HG02623 (cell line): ENCODE measurements around the gene OPRM1.
"Not testable (repeated sequence)": the region's sequence is repeated elsewhere in the genome, so short reads cannot be mapped to it uniquely, and the experiment has no call there.

ENCODE experiments used
- ATAC-seq: cut with Tn5 transposase; IDR thresholded peaks from one replicate; pipeline ENCODE4 v1.9.1; 2021; ENCODE audit warnings: moderate library complexity; ENCODE audit not compliant: unreplicated experiment

The OPRM1 gene

DNA sequence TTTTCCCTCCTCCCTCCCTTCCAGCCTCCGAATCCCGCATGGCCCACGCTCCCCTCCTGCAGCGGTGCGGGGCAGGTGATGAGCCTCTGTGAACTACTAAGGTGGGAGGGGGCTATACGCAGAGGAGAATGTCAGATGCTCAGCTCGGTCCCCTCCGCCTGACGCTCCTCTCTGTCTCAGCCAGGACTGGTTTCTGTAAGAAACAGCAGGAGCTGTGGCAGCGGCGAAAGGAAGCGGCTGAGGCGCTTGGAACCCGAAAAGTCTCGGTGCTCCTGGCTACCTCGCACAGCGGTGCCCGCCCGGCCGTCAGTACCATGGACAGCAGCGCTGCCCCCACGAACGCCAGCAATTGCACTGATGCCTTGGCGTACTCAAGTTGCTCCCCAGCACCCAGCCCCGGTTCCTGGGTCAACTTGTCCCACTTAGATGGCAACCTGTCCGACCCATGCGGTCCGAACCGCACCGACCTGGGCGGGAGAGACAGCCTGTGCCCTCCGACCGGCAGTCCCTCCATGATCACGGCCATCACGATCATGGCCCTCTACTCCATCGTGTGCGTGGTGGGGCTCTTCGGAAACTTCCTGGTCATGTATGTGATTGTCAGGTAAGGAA, at the start of gene OPRM1:
TSS of gene OPRM1 (plus strand) at position 10 of the 612 bp plus-strand sequence. CDS start at position 315, 305 bp downstream.
- ATAC-seq: no peak

GRCh38 chr6:153989989-153990388, 49.1 kb upstream of the OPRM1 start:
- ATAC-seq: no peak

- no peak for ATAC-seq
These were observed 45.0 kb upstream of the OPRM1 start for GRCh38 chr6:153994004-153994403.

- no peak for ATAC-seq
These were observed 44.2 kb upstream of the OPRM1 start for GRCh38 chr6:153994811-153995210.

GRCh38 chr6:153997221-153997620, 41.8 kb upstream of the OPRM1 start:
- ATAC-seq: no peak

DNA sequence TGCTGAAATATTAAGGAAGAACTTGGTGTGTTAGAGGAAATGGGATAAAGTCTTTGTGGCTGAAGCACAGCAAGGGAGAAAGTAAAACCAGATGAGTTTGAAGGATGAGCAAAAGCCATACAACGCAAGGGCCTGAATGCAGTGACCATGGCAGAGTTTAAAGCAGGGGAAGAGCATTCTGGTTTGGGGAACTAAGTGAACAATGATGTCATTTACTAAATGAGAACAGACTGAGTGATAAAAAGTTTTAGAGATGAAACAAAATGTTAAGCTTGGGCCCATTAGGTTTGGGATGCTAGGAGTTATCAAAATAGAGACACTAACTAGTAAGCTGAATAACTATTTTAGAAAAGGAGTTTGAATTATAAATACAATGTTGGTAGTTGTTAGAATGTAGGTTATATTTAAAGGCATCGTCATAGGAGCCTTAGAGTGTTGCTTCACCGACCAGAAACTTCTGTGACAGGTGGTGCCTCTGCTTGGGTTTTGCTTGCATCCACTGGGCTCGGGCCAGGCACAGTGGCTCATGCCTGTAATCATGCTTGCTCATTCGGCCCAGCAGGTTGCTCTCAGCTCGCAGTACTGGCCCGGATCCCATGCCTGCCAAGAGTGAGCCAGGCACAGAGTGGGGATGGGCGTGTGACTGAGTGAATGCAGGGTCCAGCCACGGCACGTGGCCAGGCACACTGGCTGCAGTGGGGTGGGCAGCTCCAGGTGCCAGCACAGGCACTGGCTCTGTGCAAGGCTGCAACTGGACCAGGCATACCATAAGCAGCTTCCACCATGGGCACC, 37.4 kb upstream of the OPRM1 start:
- ATAC-seq: no peak

DNA sequence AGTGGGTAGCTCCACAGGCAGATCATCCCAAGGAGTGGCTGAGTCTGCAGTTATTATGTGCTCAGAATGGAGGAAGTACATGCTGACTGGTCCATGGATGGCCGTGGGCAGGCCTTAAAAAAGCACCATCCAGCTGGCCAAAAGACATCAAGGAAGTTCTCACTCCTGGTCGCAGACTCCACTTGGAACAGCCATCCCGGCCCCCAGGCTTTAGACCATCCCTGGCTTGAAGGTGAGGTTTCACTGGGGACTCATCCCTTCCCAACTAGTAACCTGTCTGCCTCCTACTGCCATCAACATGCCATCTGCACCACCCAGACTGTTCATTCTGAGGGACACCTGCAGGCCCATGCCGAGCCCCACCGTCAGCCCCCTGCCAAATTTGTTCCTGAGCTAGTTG, 36.1 kb upstream of the OPRM1 start:
- ATAC-seq: no peak

GRCh38 chr6:154010371-154010770, 28.7 kb upstream of the OPRM1 start:
- no peak for ATAC-seq

DNA sequence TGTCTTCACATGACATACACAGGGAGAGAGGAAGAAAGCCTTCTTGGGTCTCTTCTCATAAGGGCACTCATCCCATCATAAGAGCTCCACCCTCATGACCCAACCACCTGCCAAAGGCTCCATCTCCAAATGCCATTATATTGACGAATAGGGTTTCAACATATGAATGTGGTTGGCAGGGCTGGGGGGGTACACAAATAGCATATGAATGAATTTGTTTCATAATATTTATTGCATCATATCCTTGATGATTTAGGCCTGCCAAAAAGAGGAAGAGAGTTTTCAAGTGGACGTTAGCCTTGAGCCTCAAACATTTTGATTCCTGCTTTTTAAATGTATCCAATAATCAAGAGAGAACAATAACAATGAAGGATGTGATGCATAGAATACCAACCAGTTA, 26.2 kb upstream of the OPRM1 start:
- no peak for ATAC-seq

- ATAC-seq: no peak
These were observed 21.3 kb upstream of the OPRM1 start for GRCh38 chr6:154017786-154018185.

DNA sequence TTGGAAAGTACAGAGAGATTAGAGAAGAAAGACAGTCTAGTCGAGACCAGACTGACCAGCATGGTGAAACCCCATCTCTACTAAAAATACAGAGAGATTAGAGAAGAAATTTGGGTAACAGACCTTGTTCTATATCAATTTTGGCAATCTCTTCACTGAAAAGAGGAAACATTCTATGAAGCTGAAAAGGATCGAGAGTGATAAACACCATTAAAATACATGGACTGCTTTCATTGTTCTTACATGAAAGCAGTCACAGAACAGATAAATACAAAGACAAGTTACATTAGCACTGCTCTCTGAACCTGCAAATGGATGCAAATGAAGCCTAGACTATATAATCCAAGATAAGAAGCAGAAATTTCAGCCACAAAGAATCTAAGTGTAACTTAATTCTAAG, 8.4 kb upstream of the OPRM1 start:
- no peak for ATAC-seq

DNA sequence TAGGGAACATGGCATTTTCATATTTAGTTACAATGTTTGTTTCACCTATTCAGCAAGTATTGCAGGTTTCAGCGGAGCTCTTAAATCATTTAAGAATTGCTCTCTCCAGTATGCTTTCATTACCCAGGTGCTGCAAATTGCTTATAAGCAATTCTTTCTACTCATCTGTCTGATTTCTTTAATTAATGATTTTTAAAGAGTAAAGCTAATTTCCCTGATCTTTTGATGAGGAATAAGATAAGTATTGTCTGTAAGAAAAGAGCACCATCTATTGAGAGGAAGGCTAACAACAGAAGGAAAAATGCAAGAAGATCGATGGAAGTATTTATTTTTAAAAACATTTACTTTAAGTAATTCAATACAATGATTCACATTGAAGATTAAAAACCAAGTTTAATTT, 2.0 kb downstream of the OPRM1 start:
- ATAC-seq: no peak

- ATAC-seq: no peak
These were observed 14.1 kb downstream of the OPRM1 start for GRCh38 chr6:154053141-154053540.

DNA sequence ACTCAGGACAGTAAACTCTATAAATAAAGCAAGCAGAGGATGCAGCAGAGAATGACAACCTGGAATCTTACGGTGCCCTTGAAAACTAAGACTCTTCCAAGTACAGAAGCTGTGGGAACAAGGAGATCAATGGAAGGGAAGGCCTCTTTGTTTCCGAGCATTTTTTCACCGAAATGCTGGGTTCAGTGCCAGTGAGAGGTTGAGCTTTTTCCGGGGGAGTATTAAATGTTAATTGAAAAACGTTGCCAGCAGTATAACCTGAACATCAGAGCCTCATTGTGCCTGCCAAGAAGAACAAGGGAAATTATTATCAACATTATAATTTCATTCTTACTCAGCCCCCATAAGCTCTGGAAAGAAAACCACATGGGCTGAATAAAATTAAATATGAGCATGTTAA, 17.5 kb downstream of the OPRM1 start:
- no peak for ATAC-seq

GRCh38 chr6:154057098-154057497, 18.1 kb downstream of the OPRM1 start:
- no peak for ATAC-seq

DNA sequence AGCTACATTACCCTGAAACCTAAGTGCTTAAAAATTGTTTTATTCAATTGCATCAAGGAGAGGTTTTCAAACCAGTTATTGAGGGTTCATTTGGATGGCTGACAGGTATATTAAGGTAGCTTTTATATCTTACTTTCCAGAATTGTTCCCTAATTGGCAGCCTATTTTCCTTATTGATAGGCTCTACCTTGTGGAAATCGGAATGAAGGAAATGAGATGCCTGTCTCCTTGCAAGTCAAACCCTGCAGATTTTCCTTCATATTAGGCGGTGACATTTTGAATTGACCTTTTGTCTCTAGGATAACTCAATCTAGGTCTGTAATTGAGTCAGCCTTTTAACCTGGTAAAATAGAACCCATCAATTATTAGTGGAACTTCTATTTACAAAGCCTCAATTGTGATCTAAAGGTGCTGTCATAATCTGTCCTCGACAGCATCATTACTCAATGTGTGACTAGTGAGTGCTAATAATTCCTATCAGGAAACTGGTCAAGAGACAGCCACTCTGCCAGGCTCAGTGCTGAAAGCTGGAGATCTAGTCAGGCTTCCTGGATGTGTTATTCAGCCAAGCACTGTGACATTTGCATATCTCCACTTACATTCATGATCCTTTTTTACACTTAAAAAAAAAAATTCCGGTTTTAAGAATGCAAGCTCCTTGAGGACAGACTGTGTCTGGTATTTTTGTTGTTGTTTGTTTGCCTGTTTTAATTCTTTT, 20.1 kb downstream of the OPRM1 start:
- no peak for ATAC-seq

- ATAC-seq: no peak
These were observed 21.0 kb downstream of the OPRM1 start for GRCh38 chr6:154060076-154060475.

DNA sequence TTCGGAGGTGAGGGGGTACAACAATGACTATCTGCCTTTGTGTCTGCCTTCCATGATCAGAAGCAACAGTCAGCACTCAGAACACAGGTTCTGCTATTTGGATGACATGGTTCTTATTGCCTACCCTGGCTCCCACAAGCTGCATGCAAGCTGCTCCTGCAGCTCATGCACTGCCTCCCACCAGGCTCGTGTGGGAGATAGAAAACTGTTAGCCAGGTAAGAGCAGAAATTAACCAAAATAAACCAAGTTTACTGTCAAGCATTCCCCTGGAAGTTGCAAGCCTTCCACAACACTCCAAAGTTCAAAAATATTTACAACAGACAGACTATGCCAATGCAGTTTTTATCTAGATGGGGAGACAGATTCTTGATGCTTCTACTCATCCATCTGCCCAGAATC, 31.0 kb downstream of the OPRM1 start:
- no peak for ATAC-seq

GRCh38 chr6:154070657-154071056, 31.6 kb downstream of the OPRM1 start:
- ATAC-seq: no peak

DNA sequence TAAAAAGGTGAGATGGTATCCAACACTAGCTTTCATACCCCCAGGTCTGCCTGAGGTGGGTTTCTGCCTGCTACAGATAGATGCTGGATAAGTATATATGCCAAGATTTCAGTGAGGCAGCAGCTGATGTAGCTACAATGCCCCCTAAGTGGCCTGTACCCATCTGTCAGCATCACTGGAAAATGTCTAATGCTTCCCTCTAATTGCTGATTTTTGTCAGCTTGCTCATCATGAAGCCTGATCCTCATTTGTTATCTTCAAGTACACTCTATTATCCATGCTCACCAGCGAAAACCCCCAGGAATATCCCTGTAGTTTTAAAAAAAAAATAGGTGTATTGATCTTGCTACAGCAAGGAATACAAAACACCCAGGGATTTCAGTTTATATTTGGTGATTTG, 32.2 kb downstream of the OPRM1 start:
- ATAC-seq: no peak

DNA sequence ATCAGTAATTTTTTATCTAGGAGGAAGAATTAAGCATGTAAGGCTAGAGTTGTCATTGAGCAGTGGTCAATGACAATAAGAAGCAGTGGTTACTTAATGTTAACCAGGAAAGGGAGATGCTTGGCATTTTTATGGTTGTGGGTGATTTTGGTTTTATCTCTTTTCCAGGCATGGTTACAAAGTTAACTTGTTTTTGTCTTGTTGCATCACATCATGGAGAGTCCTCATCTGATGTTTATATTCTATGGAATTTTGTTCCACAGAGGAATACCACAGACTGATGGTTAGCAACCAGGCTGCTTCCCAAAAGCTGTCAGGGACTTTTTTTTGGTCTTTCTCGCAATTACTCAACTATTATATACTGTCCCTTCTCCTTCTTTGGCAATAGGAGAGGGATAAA, 32.7 kb downstream of the OPRM1 start:
- no peak for ATAC-seq

DNA sequence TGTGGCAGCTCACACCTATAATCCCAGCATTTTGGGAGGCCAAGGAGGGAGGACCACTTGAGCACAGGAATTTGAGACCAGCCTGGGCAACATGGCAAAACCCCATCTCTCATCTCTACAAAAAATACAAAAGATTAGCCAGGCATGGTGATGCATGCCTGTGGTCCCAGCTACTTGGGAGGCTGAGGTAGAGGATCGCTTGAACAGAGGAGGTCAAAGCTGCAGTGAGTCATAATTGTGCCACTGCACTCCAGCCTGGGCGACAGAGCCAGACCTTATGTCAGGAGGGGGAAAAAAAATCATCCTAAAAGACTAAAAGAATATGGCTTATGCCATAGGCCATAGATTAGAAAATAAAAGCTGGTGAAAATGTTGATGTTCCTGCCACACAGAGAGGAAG, 39.6 kb downstream of the OPRM1 start:
- not testable (repeated sequence) for ATAC-seq
